ENCODE results near the gene ASPA.
"Not testable (repeated sequence)": the region's sequence is repeated elsewhere in the genome, so short reads cannot be mapped to it uniquely, and the experiment has no call there.

The ASPA gene

DNA sequence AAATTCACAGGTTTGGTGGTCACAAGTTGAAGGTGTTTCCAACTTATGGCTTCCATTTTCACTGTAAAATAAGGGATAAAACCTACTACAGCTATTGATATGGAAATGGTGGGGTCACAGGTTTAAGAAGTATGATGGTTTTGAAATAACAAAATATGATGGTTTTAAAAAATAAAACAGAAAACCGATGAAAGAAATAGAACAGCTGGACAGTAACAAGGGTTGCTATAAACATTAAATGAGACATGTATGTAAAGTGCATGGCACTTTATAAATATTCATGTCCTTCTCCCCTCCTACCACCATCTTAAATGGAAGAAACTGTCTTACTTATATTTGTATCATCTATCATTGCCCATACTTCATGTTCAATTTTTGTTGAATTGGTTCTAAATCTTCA, 31.3 kb downstream of the ASPA start:
- in situ Hi-C loops (cut with MboI; ENCODE audit: low sequenced_read_pairs), result no loop called here

DNA sequence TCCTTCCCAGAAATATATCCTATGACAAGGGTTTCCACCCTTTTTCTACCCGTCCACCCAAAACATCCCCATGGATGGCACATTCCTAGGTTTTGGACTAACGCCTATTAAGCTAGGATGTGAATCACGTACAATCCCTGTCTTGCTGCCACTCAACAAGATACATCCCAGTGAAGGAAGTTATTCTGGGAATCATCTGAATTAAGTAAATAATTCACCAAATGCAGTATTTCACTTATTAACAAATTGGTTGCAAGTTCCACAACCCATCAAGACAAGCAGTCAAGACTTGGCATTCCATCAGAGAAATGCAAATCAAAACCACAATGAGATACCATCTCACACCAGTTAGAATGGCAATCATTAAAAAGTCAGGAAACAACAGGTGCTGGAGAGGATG, 32.1 kb downstream of the ASPA start:
- in situ Hi-C loops (cut with MboI; ENCODE audit: low sequenced_read_pairs), result no loop called here

DNA sequence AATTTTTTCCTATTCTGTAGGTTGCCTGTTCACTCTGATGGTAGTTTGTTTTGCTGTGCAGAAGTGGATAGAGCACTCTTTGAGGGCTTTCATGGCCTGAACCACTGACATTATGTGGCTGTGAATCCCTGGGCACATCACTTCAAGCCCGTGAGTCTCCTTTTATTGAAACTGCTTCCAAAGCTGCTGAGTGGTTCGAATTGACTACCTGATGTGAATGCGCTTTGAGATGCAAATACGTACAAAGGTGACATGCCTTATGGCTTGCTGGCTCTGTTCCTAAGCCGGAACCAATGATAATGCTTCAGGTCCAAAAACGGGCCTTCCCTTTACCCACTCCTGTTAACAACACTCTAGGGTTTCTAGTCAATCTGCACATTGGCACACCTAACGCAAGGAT, 34.3 kb downstream of the ASPA start:
- in situ Hi-C loops (cut with MboI; ENCODE audit: low sequenced_read_pairs), result no loop called here

DNA sequence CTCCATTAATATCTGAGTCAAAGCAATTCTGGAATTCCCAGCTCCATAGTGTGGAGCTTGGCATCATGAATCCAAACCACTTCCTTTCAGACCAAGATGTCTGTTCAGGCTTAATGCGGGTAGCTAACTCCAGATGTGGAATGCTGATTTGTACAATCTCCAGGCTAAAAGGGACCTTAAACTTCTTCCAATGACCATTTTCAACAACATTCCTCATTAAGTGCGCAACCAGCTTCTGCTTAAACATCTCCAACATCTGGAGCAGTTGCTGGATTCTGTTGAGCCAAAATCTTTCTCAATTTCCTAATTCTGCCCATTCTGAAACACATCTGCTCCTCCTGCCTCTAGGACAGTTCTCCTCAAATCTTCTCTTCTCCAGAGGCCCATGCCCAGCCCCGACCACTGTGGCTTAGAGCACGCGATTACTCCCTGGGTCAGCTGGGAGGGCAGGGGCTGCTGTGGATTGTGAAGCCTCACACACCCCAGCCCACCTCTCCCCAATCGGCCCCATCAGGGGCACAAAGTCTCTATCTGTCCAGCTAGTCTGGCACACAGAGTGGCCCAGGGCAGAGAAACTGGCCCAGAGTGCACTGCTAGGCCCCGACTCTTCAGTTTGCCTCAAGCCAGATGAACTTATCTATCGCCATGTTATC, 36.2 kb downstream of the ASPA start:
- in situ Hi-C loops (cut with MboI; ENCODE audit: low sequenced_read_pairs), result no loop called here

DNA sequence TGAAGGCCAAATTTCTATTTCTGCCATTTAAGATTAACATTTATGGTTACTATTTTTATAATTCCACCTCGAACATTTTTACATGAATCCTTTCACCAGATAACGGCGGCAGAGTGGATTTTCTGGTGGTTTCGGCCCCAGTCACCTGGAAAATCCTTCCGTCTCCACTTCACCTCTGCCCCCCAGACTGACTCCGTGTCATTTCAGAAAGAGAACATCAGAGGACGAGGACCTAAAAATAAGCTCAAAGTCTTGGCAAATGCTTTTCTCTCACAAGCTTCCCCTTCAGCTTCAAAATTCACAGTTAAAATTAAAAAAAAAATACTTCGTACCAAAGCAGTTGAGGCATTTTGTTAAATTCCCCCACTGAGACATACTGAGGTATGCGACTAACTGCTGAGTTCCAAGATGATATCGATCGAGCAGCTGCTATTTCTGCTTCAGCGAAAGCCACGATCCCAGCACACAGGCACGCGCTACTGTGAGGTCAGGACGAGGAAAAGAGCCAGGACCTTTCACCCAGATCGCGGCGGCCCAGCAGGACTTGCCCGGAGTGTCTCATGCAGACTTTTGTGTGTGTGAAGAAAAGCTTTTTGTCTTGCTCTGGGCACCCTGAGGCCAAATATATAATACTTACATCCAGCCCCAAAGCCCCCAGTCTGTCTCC, 36.8 kb downstream of the ASPA start:
- in situ Hi-C loops (cut with MboI; ENCODE audit: low sequenced_read_pairs), result no loop called here

DNA sequence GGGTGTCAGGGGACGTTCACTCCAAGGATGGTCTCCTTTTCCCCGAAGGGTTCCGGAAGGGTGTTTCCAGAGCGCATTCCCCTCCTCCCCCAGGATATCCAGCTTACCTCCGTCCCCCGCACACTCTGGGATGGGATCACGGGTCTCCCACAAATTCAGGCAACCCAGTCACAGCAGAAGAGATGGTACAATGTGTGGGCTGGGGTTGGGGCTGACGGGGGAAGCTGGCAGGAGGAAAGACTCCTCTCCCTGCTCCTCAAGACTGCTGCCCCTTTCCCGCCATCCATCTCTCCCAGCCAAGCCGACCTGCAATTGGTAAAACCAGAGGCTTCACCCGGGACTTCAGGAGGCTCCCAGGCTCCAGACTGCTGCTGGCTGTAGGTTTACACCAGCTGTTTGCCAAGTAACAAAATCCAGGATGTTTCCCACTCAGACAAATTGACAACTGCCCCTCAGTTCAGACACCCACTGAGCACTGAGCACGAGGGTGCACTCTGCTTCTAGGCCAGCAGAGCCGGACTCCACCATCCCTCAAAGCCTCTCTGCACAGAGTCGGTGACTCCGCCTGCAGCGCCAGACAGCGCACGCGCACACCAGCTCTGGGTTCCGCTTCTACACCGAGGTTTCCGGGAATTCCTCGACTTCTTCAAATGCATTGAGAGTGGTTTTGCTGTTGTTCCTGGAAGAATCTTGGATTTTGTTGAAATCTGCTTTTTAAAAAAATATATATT, 37.7 kb downstream of the ASPA start:
- in situ Hi-C loops (cut with MboI; ENCODE audit: low sequenced_read_pairs), result no loop called here

DNA sequence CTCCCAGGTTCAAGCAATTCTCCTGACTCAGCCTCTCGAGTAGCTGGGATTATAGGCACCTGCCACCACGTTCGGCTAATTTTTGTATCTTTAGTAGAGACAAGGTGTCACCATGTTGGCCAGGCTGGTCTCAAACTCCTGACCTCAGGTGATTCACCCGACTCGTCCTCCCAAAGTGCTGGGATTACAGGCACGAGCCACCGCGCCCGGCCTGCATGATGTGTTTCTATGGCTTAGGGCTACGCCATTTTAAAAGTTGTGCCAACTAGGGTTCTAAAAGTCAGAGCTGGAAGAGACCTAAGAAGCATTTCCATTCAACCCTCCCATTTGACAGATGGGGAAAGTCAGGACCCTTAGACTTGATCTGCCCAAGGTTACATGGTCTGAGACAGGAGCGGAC, 38.4 kb downstream of the ASPA start:
- in situ Hi-C loops (cut with MboI; ENCODE audit: low sequenced_read_pairs), result not testable (repeated sequence)

DNA sequence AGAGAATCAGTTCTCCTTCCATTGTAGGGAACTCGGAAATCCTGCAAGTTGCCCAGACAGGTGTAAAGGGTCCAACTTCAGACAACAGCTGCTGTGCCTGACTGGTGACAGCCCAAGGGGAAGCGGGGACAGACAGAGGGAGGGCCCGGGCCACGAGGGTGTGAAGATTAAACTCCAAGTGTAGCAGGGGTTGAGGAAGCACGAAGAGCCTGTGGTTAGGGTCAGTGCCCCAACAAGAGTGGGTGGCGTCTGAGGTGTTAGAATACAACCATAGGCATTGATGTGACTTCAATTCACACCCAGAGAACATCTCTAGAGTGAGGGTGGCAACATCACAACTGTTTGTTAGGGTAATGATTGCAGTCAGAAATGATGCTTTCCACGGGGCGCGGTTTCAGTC, 39.1 kb downstream of the ASPA start:
- in situ Hi-C loops (cut with MboI; ENCODE audit: low sequenced_read_pairs), result no loop called here

DNA sequence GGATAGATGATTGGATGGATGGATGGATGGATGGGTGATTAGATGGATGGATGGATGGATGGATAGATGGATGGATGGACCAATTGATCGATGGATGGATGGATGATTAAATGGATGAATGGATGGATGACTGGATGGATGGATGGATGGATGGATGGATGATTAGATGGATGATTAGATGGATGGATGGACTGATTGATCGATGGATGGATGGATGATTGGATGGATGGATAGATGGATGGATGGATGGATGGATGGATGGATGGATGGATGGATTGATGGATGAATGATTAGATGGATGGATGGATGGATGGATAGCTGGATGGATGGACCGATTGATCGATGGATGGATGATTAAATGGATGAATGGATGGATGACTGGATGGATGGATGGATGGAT, 43.7 kb downstream of the ASPA start:
- in situ Hi-C loops (cut with MboI; ENCODE audit: low sequenced_read_pairs), result not testable (repeated sequence)

DNA sequence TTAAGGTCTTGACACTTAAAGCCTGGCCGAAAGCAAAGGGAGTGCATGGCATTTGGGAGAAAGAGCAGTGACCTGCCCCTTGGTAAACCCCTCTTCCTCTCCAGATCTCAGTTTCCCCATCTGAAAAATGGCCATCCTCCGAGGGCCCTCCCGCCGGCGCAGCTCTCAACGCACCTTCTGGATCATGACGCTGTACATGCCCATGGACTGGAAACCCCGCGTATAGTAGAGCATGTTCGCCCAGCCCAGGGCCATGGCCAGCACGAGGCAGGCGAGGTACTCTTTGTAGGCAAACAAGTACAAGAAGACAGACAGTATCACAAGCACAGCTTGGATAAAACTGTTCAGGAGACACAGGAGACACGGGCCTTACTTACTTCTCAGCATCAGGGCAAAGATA, 48.2 kb downstream of the ASPA start:
- in situ Hi-C loops (cut with MboI; ENCODE audit: low sequenced_read_pairs), result no loop called here

DNA sequence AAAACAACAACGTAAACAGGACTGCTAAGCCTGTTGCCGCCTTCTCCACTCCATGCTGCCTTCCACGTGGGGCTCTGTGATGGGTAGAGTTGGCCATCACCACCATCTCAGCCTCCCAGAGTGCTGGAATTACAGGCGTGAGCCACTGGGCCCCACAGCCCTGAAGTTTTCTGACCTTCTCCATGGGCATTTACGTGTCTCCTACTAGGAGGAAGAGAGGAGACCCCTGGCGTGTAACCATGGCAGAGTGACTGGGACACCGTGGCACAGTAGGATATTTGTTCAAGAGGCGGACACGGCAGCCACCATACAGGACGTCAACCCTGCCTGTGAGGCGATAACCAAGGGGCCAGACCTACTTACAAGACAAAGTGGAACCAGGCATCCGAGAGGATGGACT, 50.7 kb downstream of the ASPA start:
- in situ Hi-C loops (cut with MboI; ENCODE audit: low sequenced_read_pairs), result no loop called here

DNA sequence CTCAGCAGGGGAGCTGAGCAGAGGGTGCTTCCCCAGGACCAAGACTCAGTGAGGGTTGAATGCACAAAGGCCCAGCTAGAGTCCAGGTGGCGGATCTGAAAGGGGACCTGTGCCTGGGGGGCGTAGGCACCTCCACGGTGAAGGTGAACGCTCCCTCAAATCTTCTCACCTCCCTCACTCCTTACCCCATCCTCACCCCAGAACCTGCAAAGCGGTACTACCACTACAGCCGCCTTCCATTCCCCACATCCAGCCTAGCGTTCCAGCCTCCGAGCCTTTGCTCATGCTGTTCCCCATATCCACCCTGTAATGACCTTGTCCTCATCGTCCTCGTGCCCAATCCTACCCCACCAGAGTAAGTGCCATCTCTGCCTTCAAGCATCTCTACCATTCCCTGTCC, 51.2 kb downstream of the ASPA start:
- in situ Hi-C loops (cut with MboI; ENCODE audit: low sequenced_read_pairs), result no loop called here

DNA sequence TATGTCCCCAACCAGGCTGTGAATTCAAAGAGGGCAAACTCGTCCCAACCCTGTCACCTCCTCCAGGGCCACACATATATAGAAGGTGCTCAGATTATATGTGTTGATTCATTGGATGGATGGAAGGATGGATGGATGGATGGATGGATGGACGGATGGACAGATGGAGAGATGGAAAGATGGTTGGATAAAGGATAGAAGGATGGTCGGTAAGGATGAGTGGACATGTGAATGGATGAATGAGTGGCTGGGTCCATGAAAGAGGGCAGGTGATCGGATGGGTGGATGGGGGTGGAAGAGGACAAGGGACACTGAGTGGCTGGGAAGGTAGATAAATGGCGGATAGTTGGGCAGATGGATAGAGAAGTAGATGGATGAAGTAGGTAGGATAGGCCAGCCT, 51.7 kb downstream of the ASPA start:
- in situ Hi-C loops (cut with MboI; ENCODE audit: low sequenced_read_pairs), result no loop called here

DNA sequence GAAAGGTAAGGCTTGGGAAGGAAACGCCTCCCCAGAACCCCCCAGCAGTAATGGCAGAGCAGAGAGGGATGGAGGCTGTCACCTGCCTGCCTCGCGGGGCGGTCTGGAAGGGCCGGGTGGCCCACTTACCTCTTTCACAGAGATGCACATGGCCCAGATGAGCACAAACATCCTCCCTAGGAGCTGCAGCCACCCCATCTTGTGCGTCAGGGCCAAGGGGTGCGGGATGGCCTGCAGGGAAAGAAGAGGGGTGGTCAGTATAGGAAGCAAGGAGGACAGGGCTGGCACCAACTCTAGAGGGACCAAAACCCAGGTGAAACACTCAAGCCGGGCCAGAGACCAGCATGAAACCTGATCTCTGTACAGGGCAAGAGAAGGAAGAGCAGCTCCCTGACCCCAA, 52.1 kb downstream of the ASPA start:
- in situ Hi-C loops (cut with MboI; ENCODE audit: low sequenced_read_pairs), result no loop called here

DNA sequence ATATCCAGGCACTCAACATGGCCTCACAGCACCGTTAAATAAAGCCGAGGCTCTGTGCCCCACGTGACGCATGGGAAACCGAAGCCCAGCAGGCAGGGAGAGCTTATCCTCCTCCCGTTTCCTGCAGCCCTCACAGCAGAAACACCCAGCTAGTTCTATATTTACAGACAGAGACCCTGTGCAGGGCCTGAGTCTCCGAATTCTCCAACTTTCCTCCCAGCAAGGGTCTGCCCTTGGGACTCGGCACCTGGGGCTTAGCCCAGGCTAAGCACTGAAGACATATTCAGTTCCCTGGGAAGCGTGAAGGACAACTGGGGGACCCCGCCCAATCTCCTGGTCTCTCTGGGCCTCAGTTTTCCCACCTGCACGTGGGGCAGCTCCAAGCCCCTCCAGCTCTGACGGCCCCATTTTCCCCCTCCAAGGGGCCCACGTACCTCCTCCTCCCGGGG, 52.6 kb downstream of the ASPA start:
- in situ Hi-C loops (cut with MboI; ENCODE audit: low sequenced_read_pairs), result no loop called here

DNA sequence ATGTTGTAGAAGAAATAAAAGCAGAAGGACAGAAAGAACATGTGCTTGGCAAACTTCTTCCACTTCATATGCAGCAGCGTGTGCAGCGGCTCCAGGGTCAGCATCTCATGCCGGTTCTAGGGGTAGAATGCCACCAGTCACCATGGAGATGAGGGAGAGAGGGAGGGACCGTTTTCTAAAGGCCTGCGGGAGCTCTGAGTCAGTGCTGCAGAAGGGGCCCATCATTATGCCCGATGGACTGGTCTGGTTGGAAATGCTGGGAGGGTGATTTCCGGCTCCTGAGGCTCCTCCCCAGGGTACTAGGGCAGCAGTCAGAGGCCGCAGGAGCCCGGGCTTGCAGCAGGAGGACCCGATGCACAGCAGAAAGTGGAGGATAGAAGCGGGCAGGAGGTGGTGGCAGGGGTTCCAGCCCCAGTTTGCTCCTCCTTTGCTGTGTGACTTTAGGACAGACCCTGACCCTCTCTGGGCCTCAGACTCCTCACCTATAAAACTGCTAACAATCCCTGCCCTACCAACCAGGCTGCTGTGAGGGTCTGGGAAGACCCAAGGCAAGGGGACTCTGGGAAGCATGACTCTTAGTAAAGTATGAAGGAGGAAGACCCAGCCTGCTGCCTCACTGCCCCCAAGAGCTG, 53.2 kb downstream of the ASPA start:
- in situ Hi-C loops (cut with MboI; ENCODE audit: low sequenced_read_pairs), result no loop called here

DNA sequence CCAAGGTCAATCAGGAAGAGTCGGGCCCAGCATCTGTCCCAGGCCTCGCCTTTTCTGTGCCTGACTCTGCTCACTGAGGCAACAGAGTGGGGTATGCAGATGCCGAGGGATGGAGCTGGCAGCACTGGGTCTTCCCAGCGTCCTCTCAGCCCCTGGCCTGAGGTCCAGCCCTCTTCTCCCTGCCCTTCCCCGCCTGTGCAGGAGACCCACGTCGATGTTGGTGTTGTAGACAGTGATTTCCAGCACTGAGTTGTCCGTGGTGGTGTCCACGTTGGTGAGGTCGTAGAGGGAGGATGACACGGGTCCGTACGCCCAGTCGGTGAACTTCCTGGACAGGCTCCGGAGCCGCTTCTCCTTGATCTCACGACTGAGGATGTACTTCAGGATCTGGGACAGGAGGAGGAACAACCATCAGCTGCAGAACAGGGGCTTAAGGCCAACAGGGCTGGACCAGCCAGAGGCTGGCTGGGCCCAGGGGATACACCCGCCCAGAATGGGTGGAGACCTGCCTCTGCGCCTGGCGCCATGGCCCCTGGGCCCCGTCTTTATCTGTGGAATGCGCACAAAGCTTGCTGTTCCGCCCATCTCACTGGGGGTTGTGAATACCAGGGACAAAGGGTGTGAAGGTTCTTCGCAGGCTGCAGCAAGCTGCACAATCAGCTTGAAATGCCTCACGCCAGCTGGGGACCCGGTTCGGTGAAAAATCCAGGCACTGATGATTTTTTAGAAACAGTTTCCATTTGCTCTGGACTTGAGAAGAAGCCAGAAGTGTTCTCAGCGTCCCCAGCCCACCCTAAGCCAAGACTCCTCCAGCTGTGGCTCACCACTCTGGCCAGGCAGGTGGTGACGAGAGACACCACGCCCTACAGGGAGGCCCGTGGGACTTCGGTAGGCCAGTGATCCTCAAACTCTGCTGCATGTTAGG, 54.3 kb downstream of the ASPA start:
- in situ Hi-C loops (cut with MboI; ENCODE audit: low sequenced_read_pairs), result no loop called here

DNA sequence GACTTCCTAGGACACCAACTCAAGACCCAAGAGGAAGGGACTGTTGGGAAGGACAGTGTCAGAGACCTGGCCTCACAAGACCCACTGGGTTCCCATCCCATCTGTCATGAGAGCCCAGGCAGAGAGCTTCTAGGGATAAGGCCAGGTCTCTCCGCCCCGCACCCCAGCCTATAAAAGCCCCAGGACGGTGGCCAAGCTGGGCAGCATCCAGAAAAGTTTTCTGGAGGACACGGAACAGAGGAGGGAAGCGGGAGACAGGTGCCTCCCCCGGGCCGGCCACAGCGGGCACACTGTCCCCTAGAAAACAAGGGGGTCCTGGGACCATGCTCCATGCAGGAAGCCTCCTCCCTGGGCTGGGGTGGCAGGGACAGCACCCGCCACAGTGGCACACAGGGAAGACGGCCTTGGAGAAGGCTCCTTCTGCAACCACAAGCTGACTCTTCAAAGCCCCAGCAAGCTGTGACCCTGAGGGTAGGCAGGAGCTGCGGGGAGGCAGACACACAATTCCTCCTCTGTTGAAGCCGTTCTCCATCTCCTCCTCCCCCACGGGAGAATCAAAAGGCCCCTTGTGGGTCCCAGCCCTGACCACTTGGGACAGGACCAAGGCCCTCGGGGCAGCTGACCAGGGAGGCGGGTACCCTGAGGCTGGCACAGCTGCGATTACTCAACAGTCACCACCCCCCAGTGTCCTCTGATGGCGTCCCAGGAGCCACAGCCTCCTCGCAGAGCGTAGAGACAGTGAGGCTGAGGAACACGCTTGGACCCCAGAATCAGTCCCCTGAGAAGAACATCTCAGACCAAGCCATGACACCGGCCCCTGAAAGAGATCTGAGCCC, 55.7 kb downstream of the ASPA start:
- in situ Hi-C loops (cut with MboI; ENCODE audit: low sequenced_read_pairs), result no loop called here

DNA sequence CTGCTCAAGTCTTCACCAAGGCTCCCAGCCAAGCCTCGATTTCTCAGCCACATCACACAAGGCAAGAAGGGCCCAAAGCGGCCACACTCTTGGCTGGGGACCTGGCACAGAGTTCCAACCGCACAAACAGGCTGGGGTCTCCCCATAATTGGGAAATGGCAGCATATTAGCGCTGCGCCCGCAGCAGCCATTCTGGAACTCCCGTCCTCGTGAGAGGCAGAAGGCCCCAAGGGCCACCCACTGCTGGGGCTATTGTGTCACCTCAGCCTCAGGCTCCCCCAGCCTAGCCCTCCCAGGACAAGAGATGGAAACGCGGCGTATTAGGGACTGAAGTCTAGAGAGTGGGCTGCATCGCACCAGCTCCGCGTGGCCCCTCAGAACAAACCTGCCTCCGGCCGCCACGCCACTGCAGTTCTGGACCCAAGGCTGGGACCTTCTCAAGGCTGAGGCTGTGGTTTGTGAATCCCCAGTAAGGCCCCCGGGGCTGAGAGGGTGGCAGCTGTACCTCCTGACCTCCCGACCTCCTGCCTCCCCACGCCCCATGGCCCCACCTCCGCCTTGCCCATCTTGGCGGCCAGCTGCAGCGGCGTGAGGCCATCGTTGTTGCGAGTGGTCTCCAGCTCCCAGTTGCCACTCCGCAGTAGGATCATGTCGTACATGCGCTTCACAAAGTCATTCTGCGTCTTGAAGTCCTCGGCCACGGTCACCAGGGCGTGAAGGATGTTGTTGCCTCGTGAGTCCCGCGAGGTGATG, 56.5 kb downstream of the ASPA start:
- in situ Hi-C loops (cut with MboI; ENCODE audit: low sequenced_read_pairs), result no loop called here

Measured in hTERT RPE-1 (cell line).